Erythroblast (primary cell): ENCODE measurements around the gene GATA2.

ENCODE experiments used
- GATA1 ChIP-seq: IDR thresholded peaks from 2 replicates; pipeline ENCODE4 v1.6.1; 2011; ENCODE audit warnings: low read depth, mild to moderate bottlenecking, control low read depth, low read length, moderate library complexity
- POLR2A ChIP-seq: IDR thresholded peaks from 2 replicates; pipeline ENCODE4 v1.6.1; 2011; ENCODE audit warnings: mild to moderate bottlenecking, low read length

GRCh38 chr3:128471720-128472119, 21.3 kb downstream of the GATA2 start:
- TF ChIP-seq POLR2A (no peak), GATA1 (no peak)
